Measurements from ENCODE around the gene ATP6V1G2. TPM values are rescaled to one million over a fixed set of nuclear protein-coding genes. Genes with fewer than 3 reads are reported as not detected.
A peak's percentile ranks its signal among the peaks of the same experiment; 100 is the strongest.
"Not testable (repeated sequence)": the region's sequence is repeated elsewhere in the genome, so short reads cannot be mapped to it uniquely, and the experiment has no call there.

Gene ATP6V1G2
- total RNA-seq, 1 donor, result 1.1 TPM

DNA sequence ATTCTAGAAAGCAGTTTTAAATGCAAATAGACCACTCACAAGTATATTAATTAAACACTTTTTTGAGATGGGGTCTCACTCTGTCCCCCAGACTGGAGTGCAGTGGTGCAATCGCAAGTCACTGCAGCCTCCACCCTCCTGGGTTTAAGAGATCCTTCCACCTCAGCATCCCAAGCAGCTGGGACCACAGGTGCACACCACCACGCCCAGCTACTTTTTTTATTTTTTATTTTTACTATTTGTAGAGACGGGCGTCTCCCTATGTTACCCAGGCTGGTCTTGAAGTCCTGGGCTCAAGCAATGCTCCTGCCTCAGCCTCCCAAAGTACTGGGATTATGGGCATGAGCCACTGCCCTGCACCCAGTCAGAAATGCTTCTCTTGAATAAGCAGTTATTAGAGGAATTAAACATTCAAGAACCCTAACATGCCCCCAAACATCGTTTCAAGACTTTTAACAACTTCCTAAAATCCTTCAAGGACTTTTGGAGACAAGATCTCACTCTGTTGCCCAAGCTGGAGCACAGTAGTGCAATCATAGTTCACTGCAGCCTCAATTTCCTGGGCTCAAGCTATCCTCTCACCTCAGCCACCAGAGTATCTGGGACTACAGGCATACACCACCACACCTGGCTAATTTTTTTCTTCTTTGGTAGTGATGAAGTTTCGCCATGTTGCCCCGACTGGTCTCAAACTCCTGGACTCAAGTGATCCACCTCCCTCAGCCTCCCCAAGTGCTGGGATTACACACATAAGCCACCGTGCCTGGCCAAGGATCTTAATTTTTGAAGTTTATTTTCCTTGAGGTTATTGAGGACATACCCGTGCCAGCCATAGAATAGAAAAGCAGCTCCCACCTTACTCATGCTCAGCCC is 14.4 kb downstream of the ATP6V1G2 start:
- no peak for DNase-seq (ENCODE audit: low read depth in 2 of 3, low spot score in 2 of 3)

DNA sequence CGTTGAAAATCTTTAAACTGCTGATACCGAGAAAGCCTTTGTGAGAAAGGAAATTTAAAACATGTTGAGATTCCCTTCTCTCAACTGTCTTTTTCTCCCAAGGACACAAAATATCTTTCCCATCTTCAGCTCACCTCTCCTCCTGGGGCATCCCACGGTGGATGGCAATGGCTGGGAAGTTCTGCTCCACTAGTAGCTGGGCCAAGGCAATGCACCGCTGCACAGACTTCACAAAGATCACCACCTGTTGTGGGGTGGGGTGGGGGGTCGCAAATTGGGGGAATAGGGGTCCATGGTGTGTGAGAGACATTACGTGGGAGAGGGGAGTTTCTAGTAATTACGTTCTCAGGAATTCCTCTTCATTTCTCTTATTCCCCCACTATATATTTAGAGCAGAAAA is 15.2 kb downstream of the ATP6V1G2 start:
- no peak for DNase-seq (ENCODE audit: low read depth in 2 of 3, low spot score in 2 of 3)

DNA sequence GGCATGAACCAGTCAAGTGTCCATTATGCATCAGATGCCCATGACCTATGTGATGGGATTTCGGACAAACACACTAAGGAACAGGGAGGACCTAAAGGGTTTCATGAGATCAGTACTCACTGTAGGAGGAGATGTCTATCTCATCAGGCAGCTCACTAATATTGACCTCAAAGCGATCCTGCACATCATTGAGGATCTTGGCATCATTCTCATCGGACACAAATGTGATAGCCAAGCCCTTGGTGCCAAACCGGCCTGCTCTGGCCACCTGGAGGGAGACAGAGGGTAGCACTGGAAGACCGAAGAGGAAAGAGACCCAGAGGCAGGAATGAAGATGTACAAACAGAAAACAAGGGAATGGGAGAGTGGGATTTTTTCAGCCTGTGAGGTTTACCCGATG is 15.7 kb downstream of the ATP6V1G2 start:
- no peak for DNase-seq (ENCODE audit: low read depth in 2 of 3, low spot score in 2 of 3)

DNA sequence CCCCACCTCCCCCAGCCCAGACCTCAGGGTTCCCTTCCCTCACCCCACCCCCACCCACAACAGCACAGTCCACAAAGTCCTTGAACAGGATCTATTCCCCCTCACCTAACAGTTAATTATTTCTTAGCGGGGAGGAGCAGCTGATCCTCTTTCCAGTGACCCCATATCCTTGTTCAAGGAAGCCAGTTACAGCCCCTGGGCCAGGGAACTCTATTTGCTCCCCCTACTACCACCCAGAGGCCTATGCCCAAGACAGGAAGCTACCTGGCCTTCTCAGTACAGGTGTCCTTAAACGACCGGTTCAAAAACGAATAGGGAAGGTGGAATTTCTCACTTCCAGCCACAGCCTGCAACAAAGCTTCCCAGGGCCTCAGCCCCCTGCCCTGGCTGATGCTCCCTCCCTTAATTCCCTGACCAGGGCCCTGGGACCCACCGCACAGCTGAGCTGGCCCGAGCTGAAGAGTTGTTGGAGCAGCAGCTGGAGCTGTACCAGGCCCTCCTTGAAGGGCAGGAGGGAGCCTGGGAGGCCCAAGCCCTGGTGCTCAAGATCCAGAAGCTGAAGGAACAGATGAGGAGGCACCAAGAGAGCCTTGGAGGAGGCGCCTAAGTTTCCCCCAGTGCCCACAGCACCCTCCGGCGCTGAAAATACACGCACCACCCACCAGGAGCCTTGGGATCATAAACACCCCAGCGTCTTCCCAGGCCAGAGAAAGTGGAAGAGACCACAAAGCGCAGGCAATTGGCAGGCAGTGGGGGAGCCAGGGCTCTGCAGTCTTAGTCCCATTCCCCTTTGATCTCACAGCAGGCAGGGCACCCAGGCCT is 16.9 kb downstream of the ATP6V1G2 start:
- no peak for DNase-seq (ENCODE audit: low read depth in 2 of 3, low spot score in 2 of 3)

DNA sequence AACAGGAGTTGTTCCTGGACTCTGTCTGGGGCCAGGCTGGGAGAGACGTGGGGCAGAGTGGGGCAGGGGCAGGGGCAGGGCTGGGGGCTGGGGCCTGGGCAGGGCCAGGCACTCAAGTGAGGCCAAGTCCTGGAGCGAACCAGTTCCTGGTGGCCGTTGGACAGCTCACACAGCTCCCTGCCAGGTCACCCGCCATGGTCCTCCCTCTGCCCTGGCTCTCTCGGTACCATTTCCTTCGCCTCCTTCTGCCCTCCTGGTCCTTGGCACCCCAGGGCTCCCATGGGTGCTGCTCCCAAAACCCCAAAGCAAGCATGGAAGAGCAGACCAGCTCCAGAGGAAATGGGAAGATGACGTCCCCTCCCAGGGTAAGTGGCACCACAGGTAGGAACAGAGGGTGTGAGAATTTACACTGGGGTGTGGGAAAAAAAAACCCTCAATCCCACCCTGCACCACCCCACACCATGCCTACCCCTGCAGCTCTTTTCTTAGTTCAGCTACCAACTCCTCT is 17.5 kb downstream of the ATP6V1G2 start, which contains the start of gene MCCD1:
TSS of gene MCCD1 (plus strand) at position 142 of the 508 bp plus-strand sequence. CDS start at position 195, 53 bp downstream.
- DNase-seq (ENCODE audit: low read depth in 2 of 3, low spot score in 2 of 3), result no peak

DNA sequence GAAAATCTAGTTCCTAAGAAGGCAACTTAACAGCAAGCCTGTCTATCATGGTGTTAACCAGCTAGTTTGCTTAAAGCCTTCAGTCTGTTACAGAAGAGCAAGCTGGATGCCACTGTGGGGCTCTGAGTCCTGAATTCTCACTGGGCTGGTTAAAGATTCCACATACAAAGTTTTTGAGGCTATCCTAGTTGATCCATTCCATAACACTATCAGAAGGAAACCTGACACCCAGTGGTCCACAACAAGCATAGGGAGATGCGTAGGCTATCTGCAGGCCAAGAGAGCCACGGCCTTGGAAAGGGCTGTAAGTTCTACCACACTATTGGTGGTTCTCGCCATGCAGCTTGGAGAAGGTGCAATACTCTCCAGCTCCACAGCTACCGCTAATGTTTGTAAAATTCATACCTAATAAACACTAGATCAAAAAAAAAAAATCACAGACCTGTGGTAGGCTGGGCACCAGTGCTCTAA is 18.1 kb downstream of the ATP6V1G2 start:
- peak in 1 of 3 donors; percentile 13 for DNase-seq (ENCODE audit: low read depth in 2 of 3, low spot score in 2 of 3)

DNA sequence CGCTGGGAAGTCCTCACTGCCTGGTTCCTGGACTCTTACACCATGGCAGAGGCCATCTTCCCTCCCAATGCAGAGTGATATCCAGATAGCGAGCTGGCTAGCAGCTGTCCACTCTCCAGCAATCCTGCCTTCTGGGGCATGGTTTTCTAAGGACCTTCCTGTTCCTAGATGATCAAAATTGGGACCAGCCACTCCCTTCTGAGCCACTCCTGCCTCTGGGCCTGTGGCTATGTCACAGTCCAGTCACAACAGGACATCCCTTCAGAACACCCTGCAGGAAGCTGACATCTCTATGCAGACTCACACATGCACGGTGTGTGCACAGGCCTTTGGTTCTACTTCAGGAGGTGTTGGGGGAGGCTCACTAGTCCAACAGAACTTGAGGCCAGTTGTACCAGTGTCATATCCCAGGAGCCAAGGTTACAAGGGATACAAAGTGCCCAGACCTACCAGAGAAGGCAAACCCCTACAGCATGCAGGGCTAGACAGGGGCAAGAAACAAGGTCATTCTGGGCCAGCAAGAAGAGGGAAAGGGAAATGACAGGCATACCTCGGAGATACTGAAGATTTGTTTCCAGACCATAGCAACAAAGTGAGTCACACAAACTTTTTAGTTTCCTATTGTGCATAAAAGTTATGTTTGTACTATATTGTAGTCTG is 20.3 kb downstream of the ATP6V1G2 start:
- peak in 2 of 3 donors; percentile 17 to 29 for DNase-seq (ENCODE audit: low read depth in 2 of 3, low spot score in 2 of 3)

DNA sequence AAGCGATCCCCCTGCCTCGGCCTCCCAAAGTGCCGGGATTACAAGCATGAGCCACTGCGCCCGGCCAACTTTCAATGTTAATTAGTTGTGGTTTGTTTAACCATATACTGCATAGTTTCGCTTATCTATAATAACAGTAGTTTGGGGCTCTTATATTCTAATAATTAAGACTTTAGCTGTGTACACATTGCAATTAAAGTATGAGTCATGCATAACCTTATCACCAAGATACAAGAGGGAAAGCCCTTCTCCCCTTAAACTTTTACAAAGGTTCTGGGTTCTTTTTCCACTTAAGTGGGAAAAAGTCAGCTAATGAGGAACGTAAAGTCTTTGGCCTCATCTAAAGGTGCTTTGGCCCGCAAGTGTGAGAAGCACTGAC is 20.9 kb downstream of the ATP6V1G2 start:
- no peak for DNase-seq (ENCODE audit: low read depth in 2 of 3, low spot score in 2 of 3)

DNA sequence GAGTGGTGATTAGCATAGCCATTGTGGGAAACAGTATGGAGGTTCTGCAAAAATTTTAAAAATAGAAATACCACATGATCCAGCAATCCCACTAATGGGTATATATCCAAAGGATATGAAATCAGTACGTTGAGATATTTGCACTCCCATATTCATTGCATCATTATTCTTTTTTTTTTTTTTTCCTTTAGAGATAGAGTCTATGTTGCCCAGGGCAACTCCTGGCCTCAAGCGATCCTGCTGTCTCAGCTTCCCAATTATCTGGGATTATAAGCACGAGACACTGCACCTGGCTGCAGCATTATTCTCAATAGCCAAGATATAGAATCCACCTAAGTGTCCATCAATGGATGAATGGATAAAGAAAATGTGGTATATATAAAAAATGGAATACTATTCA is 24.6 kb downstream of the ATP6V1G2 start:
- DNase-seq (ENCODE audit: low read depth in 2 of 3, low spot score in 2 of 3), result no peak

DNA sequence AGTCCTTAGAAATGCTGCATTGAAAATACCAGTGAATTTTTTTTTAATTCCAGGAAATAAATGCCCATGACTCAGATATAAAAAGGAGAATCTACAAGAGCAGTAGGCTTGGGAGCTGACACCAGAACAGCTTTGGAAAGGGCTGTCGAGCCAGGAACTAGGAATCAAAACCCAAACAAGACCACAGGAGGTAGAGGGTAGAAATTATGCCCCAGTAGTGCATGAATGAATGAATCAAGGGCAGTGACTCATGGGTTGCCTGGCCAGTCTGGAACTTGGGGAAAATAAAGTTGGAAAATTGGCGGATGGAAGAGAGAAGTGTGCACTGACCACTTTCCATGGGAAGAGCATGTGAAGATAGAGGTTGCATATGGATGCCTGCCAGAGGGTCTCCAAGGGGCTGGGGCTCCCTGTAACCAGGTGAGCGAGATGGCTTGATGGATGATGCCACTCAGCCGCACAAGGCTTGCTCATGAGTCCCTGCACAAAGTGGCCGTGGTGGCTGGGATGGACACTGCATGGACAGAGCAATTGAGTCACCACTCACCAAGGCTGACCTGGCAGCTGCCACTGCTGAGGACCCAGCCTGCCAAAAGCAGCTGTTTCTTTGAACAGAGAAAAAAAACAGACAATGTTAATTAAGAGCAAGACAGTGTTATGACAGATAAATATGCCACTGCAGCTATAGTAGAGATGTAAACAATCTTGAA is 32.8 kb downstream of the ATP6V1G2 start:
- DNase-seq (ENCODE audit: low read depth in 2 of 3, low spot score in 2 of 3), result no peak

DNA sequence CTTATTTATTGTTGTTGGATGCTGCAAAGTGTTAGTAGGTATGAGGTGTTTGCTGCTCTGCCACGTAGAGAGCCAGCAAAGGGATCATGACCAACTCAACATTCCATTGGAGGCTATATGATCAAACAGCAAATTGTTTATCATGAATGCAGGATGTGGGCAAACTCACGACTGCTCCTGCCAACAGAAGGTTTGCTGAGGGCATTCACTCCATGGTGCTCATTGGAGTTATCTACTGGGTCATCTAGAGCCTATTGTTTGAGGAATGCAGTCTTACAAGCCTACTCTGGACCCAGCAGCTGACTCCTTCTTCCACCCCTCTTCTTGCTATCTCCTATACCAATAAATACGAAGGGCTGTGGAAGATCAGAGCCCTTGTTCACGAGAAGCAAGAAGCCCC is 36.4 kb downstream of the ATP6V1G2 start:
- DNase-seq (ENCODE audit: low read depth in 2 of 3, low spot score in 2 of 3), result no peak

DNA sequence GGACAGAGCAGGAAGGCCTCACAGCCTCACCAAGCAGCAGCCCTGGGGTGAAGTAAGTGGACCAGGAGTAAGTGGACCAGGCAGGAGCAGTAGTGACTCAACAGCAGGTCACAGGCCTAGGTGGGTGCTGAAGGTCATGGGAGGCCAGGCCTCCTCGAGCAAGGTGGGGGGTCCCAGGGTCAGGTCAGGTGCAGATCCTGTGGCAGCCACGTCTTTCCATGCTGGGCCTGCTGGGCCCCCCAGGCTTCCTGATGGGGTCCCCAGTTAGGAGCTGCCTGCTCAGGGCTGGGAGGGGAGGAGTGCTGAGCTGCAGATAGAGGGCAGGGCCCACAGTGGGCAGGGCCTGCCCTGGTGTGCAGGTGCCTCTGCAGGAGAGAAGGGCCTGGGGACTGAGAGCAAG is 37.4 kb downstream of the ATP6V1G2 start:
- not testable (repeated sequence) for DNase-seq (ENCODE audit: low read depth in 2 of 3, low spot score in 2 of 3)

DNA sequence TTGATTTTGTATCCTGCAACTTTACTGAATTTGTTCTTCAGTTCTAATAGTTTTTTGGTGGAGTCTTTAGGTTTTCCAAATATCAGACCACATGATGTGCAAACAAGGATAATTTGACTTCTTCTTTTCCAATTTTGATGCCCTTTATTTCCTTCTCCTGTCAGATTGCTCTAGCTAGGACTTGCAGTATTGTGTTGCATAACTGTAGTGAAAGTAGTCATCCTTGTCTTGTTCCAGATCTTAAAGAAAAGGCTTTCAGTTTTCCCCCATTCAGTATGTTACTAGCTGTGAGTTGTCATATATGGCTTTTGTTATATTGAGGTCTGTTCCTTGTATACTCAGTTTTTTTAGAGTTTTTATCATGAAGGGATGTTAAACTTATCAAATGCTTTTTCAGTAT is 43.8 kb downstream of the ATP6V1G2 start:
- DNase-seq (ENCODE audit: low read depth in 2 of 3, low spot score in 2 of 3), result no peak

DNA sequence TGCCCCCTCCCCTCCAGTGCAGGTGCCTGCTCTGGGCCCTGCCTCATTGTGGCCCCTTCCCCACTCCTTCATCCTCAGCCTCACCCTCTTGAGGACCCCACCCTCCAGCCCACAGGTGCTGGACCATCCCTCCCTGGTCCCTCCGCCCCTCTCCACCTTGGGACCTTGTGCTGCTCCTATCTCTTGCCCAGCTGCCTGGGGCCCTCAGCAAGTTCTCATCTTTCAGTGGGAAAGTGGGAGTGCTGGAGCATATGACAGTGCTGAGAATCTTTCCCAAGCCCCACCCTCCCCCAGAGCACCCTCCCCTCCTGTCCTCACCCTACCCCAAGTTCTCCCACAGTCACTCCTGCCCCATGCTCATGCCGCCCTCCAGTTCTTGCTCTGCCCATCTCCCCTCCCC is 46.8 kb downstream of the ATP6V1G2 start:
- not testable (repeated sequence) for DNase-seq (ENCODE audit: low read depth in 2 of 3, low spot score in 2 of 3)

DNA sequence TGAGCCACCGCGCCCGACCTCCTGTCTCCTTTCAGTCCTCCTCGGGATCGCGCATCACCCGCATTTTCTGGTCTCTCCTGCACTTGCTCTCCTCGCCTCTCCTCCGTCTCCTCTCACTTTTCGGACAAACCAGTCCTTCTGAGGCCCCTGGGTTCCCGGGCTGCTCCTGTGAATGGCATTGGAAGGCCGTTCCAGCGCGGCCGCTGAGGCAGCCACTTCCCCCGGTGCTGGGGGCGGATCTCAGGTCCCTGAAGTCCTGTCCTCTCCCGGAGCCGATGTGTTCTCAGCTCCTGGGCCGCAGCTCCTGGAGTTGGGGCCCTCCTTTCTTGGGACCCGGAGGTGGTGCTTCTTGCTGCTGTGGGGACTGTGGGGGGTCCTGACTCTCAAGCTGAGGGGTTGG is 47.7 kb downstream of the ATP6V1G2 start:
- DNase-seq (ENCODE audit: low read depth in 2 of 3, low spot score in 2 of 3), result no peak

DNA sequence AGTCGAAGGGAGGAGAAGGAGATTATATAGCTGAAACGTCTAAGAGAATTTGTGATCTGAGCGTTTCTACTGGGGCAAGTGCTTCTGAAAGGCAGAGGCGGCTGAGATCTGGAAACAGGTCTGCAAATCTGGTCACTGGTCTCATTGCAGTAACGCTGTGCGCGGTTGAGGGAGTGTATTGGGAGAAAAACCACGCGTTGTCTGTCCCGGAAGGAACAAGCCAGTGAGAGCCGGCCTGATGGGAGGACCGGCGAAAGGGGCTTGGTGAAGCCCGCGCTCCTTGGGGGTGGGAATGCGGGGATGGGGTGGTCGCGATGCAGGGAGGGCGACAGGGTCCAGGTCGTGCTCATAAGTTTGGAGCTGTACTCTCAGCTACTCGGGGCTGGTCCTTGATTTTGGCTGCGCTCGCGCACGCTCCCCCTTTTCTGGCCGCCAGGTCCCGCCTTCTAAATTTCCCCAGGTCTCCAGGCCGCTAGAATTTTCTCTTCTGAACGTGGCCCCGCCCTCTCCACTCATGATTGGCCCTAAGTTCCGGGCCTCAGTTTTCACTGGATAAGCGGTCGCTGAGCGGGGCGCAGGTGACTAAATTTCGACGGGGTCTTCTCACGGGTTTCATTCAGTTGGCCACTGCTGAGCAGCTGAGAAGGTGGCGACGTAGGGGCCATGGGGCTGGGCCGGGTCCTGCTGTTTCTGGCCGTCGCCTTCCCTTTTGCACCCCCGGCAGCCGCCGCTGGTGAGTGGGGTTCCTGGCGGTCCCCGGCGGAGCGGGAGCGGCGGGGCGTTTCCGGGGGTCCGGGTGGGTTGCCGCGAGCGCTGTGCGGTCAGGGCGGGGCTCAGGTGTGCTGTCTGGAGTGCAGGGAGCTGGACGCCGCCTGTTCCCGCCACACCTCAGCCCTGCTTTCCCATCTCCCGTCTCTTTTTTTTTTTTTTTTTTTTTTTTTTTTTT is 48.6 kb downstream of the ATP6V1G2 start, which contains the start of gene MICB:
TSS of gene MICB (plus strand) at position 615 of the 946 bp plus-strand sequence. CDS start at position 664, 49 bp downstream.
- peak; percentile 64 to 94 (median 85) for DNase-seq (ENCODE audit: low read depth in 2 of 3, low spot score in 2 of 3)

DNA sequence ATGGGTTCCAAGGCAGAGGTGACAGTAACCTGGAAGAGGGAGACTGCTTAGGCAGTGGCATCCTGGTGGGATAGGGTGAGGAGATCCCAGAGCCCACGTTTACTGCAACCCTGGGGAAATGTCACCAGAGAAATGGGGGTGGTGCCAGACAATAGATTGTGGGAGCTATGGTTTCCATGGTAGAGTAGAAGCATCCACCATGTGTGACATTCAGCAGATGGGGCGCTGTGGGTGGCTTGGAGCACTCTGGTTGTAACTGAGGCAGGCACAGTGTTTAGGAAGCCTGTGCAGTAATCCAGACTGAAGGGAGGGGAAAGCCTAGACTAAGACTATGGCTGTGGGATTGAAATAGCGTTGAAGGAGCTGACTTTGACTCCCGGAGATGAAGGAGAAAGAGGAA is 49.6 kb downstream of the ATP6V1G2 start:
- not testable (repeated sequence) for DNase-seq (ENCODE audit: low read depth in 2 of 3, low spot score in 2 of 3)

DNA sequence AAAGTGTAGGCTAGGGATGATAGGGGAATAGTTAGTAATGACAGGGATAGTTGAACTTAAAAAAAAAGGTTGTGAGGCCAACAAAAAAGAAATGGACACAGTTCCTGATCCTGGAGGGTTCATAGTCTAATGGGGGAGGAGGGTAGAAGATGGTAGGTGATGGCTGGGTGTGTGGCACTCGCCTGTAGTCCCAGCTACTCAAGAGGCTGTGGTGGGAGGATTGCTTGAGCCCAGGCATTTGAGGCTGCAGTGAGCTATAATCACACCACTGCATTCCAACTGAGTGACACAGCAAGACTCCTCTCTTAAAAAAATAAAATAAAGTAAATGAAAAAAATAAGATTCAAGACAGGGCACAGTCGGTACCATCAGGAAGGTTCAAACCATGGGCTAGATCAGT is 50.8 kb downstream of the ATP6V1G2 start:
- DNase-seq (ENCODE audit: low read depth in 2 of 3, low spot score in 2 of 3), result no peak
